ENCODE data around the gene TUBB2B. TPM values are rescaled to one million over a fixed set of nuclear protein-coding genes. Genes with fewer than 3 reads are reported as not detected.

TUBB2B gene
- total and polyA plus RNA-seq, 9 of the 15 experiments (the other 6 are each of a cell fraction or from before 2014, with no cell fraction given), result 0.11 to 9.7 (median 4.6) TPM

DNA sequence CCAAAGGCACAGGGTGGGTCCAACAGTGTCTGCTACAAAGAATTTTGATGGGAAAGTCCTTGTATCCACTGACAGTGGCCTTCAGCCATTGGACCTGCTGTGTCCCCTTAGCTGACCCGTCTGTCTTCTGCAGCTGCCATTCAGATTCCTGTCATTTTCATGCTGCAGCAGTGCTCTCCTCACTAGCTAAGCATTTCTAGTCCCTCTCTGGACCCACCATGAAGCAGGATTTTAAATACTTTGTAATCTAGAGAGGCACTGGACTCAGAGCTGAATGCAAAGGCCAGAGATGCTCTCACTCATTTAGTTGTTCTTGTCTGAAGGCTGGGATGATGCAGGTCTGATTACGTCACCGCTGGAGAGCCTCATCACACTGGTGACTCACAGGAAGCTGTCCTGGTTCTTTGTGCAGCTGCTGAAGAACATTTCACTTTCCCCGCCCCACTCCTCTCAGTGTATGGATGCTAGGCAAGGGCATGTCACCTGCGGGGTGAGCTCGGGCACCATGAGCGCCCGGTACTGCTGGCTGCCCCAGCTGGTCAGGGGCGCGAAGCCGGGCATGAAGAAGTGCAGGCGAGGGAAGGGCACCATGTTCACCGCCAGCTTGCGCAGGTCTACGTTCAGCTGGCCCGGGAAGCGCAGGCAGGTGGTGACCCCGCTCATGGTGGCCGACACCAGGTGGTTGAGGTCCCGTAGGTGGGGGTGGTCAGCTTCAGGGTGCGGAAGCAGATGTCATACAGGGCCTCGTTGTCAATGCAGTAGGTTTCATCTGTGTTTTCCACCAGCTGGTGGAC is 50.7 kb downstream of the TUBB2B start:
- Histone ChIP-seq H3K9me3 (replicated peaks; ENCODE audit: control insufficient read depth, insufficient read depth, low read depth, low read length) (no peaks in the 10 kb centered on the region), H3K9me1 (ENCODE audit: control insufficient read depth, insufficient read depth, low read length) (no peaks in the 10 kb centered on the region), H3K4me2 (ENCODE audit: insufficient read depth, low read length) (no peak overlapping the region; the same call in 1 of the 2 replicates), H4K20me1 (replicated peaks; ENCODE audit: control insufficient read depth, insufficient read depth, low read length) (no peaks in the 10 kb centered on the region), H3K9ac (ENCODE audit: insufficient read depth in 1 of 2, low read depth in 2 of 2, low read length in 2 of 2) (no peak overlapping the region), H3K79me2 (ENCODE audit: control insufficient read depth, insufficient read depth, low read length) (no peaks in the 10 kb centered on the region; the same call in 2 of the 3 replicates), H2AFZ (ENCODE audit: low read depth, low read length) (peak overlapping the region; percentile 77; the same call in 1 of the 2 replicates), H3K4me3 (no peak overlapping the region), H3K27ac (ENCODE audit: extremely low read depth, low read depth, low read length) (peak overlapping the region; percentile 31; the same call in 1 of the 3 replicates), H3K36me3 (ENCODE audit: control insufficient read depth, insufficient read depth, low read length) (no peaks in the 10 kb centered on the region), H3K27me3 (ENCODE audit: control insufficient read depth in 2 of 2, insufficient read depth in 2 of 2, low read length in 2 of 2) (peaks cover 0 to 4% of the 10 kb centered on the region in 2 experiments; a peak in 1 of 5 replicates), H3K4me1 (replicated peaks in 1 of 2; ENCODE audit: control insufficient read depth in 2 of 2, insufficient read depth in 2 of 2, low read length in 2 of 2) (peaks cover 34 to 46% of the 10 kb centered on the region in 2 experiments)
- ChIA-PET CTCF (ENCODE audit: low intra/inter-chr PET ratio) (no interaction called here), POLR2A (interaction anchor here (0.6 to 1.6 kb wide), 10 partner anchors 11 to 82 kb away, joined by 3 to 9 read pairs (median 3); no protein-coding TSS in a partner anchor)
- in situ Hi-C loops (cut with MboI), result no loop called here
- DNase-seq (ENCODE audit: extremely low read depth in 1 of 4, low spot score in 3 of 4) (peak; percentile 76 to 91 (median 83)), FAIRE-seq (peak; percentile 85), ATAC-seq (peak; percentile 94)
- BruUV-seq (replicated peaks), result no TSS peak
- WGBS (ENCODE audit: insufficient coverage, low coverage, missing lambda C conversion rate), result 47% methylated on average over 21 of the region's 22 CpGs
- intact Hi-C loops (cut with micrococcal nuclease), result no loop called here
- peak; percentile 41; the same call in 1 of the 2 replicates for TF ChIP-seq MTA1 (IDR thresholded peaks at IDR 0.05; ENCODE audit: borderline replicate concordance)
- TF ChIP-seq, protein P1, sequence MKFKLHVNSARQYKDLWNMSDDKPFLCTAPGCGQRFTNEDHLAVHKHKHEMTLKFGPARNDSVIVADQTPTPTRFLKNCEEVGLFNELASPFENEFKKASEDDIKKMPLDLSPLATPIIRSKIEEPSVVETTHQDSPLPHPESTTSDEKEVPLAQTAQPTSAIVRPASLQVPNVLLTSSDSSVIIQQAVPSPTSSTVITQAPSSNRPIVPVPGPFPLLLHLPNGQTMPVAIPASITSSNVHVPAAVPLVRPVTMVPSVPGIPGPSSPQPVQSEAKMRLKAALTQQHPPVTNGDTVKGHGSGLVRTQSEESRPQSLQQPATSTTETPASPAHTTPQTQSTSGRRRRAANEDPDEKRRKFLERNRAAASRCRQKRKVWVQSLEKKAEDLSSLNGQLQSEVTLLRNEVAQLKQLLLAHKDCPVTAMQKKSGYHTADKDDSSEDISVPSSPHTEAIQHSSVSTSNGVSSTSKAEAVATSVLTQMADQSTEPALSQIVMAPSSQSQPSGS (CRISPR knock-in tag; IDR thresholded peaks at IDR 0.05), result peak; percentile 69; the same call in 1 of the 2 replicates
- peak; percentile 77 for TF ChIP-seq KHSRP (IDR thresholded peaks at IDR 0.05)
- no peak for TF ChIP-seq IRF2 (CRISPR knock-in tag; IDR thresholded peaks at IDR 0.05)
- no peak for TF ChIP-seq ZBED1 (IDR thresholded peaks at IDR 0.05)
- TF ChIP-seq DPF2 (IDR thresholded peaks at IDR 0.05), result peak; percentile 87
- peak; percentile 82 for TF ChIP-seq SMARCA4 (IDR thresholded peaks at IDR 0.05)
- no peak for TF ChIP-seq CHD1 (IDR thresholded peaks at IDR 0.05; ENCODE audit: low read length)
- TF ChIP-seq, protein P2, sequence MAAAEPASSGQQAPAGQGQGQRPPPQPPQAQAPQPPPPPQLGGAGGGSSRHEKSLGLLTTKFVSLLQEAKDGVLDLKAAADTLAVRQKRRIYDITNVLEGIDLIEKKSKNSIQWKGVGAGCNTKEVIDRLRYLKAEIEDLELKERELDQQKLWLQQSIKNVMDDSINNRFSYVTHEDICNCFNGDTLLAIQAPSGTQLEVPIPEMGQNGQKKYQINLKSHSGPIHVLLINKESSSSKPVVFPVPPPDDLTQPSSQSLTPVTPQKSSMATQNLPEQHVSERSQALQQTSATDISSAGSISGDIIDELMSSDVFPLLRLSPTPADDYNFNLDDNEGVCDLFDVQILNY (CRISPR knock-in tag; IDR thresholded peaks at IDR 0.05), result 0 out of 2 replicates have a peak, but pooled peaks have one; percentile 50
- TF ChIP-seq ZBTB1 (CRISPR knock-in tag; IDR thresholded peaks at IDR 0.05; ENCODE audit: borderline replicate concordance, low read depth), result no peak
- TF ChIP-seq GABPA (tag; conservative IDR thresholded peaks at IDR 0.05; ENCODE audit: low read depth), result peak; percentile 77
- no peak for TF ChIP-seq SIRT6 (IDR thresholded peaks at IDR 0.05; ENCODE audit: low read depth, low read length)
- TF ChIP-seq JUN (IDR thresholded peaks at IDR 0.05; ENCODE audit: borderline replicate concordance, low read depth, low read length), result peak; percentile 100
- TF ChIP-seq JUN (CRISPR knock-in tag; IDR thresholded peaks at IDR 0.05; ENCODE audit: borderline replicate concordance), result no peak
- TF ChIP-seq ZFPM2 (CRISPR knock-in tag; IDR thresholded peaks at IDR 0.05), result no peak
